HG03103 (cell line): ENCODE results near the gene USHBP1.

Source experiments
- ATAC-seq: cut with Tn5 transposase; IDR thresholded peaks from one replicate; pipeline ENCODE4 v1.9.1; 2021; ENCODE audit warnings: low read depth; ENCODE audit not compliant: unreplicated experiment

USHBP1 gene

DNA sequence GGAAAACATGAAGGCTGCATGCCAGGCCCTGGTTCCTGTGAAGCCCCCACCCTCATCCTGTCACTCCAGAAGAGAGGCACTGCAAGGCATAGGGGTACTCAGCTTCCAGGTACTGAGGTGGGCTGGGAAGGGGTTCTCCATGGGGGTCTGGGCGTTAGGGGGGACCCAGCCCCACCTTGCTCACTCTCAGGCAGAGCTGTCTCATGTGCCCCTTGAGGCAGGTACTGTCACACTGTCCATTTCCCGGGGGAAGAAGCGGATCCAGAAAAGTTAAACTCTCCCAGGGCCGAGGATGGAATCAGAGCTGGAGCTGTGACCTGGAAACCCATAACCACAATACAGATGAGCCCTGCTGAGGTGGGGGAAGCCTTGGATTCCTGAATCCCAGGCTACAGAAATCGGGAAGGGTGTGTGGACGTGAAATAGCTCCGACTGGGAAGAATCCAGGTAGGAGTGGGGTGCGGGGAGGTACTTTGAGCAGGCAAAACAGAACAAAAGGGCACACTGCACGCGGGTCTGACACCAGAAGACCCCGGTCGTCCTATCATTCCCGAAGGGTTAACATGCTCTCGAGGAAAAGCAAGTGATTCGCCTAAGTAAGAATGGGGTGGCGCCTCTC lies 49.9 kb downstream of the USHBP1 start:
- no peak for ATAC-seq

DNA sequence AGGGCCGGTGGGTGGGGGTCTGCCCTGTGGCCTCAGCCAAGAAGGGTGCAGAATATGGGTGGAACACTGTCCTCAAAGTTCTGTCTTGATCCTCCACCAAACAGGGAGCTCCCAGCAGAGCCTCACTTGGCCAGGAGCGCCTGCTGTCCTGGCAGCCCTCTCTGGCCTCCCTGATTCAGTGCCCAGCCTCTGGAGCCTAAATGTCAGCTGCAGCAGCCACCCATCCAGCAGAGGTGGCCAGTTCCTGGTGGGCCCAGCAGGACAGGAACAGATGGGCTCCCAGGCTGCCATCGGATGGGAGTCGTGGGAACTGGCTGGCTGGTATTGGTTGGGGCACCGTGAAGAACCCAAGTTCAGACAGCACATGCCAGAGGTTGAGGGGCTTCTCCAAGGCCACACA lies 51.2 kb downstream of the USHBP1 start:
- ATAC-seq = no peak

DNA sequence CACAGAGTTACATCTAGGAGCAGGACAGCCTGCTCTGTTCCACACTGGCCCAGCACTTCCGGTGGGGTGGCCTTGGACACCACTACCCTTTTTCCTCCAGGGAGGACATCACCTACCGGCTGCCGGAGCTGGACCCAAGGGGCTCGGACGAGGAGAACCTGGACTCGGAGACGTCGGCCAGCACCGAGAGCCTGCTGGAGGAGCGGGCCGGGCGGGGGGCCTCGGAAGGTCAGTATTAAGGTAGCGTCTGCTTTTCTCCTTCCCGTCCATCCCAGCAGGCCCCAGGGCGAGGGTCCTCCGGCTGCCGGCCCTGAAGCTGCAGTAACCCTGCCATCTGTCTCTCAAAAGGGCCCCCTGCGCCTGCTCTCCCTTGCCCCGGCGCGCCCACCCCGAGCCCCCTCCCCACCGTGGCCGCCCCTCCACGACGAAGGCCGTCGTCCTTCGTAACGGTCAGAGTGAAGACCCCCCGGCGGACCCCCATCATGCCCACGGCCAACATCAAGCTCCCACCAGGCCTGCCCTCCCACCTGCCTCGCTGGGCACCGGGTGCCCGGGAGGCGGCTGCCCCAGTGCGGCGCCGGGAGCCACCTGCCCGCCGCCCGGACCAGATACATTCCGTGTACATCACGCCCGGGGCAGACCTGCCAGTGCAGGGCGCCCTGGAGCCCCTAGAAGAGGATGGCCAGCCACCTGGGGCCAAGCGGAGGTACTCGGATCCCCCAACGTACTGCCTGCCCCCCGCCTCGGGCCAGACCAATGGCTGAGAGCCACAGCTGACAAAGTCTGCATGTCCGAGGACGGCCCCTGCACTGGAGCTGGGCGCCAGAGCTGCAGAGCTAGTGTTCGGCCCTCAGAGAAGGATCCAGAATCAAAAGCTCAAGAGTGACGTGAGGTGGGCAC lies 52.7 kb downstream of the USHBP1 start:
- no peak for ATAC-seq

DNA sequence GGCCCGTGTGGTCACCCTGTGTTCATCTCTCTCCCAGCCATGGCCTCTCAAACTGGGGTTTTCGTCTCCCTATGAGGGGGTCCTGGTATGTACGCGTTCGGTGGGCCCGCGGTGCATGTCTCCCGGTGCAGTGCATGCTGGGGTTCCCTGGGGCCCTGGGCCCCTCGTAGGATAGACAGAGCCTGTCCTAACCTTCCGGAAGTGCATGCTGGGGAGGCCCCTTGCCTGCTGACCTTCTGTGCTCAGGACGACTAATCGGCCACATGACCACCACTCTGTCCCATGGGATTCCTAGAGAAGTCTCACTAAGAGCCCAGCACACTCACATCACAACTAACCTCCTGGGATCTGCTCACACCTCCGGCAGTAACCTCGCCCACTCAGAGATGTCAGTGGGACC lies 54.2 kb downstream of the USHBP1 start:
- no peak for ATAC-seq

DNA sequence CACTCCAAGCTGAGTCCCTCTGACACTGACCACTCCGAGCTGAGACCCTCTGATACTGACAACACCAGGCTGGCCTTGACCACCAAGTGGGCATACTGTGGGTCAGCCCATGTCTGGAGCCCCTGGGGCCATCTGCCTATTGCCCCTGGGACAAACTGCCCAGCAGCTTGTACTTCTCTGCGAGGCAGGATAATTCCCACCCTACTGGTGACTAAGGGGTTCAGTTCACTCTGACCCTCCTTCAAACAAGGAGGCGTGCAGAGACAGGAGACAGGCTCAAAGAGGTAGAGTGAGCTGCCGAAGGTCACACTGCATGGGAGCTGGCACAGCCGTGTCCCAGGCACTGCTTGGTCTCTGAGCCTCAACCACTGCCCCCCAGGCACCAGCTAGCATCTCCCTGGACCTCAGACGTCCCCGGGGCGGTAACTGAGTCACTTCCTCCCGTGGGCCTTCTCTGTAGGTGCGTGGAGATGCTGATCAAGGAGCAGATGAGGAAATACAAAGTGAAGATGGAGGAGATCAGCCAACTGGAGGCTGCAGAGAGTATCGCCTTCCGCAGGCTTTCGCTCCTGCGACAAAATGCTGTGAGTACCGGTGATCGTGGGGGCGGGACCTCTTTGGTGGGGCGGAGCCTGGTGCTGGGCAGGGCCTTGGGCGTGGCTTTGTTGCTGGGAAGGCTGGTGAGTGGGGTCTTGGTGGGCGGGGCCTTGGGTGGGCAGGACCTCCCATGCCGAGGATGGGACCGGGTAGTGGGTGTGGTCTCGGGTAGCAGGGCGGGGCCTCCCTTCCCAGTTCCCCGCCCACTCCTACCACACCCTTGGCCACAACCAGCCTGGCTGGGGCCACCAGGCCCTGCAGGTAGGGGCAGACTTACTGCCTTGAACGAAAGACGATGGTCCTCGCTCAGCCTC lies 55.2 kb downstream of the USHBP1 start:
- no peak for ATAC-seq

DNA sequence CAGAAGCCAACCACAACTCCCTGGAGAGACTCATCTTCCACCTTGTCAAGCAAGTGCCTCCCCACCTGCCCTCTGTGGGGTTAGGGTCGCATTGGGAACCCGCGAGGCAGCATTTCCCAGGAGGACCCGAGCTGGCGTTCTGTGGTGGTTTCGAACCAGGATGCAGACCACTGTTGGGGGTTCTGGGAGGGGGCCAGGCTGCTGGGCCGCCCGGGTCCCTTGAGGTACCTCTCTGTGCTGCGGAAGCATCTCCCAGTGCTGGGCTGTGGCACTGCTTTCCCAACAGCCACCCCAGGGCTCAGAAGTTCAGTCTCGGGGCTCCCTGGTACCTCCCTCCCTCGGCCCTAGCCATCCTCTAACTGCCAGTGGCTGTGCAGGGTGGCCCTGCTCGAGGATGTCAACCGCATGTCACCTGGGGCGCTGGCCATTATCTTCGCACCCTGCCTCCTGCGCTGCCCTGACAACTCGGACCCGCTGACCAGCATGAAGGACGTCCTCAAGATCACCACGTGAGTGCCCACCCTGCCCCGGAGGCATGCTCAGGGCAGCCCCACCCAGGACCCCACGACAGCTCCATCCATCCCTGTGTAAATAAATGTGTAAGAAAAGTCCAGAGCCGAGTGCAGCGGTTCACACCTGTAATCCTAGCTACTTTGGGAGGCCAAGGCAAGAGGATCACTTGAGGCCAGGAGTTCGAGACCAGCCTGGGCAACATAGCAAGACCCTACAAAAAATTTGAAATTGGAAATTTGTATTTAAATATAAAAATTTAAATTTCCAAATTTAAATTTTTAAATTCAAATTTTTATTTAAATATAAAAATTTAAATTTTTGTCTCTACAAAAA lies 57.6 kb downstream of the USHBP1 start:
- ATAC-seq = no peak

DNA sequence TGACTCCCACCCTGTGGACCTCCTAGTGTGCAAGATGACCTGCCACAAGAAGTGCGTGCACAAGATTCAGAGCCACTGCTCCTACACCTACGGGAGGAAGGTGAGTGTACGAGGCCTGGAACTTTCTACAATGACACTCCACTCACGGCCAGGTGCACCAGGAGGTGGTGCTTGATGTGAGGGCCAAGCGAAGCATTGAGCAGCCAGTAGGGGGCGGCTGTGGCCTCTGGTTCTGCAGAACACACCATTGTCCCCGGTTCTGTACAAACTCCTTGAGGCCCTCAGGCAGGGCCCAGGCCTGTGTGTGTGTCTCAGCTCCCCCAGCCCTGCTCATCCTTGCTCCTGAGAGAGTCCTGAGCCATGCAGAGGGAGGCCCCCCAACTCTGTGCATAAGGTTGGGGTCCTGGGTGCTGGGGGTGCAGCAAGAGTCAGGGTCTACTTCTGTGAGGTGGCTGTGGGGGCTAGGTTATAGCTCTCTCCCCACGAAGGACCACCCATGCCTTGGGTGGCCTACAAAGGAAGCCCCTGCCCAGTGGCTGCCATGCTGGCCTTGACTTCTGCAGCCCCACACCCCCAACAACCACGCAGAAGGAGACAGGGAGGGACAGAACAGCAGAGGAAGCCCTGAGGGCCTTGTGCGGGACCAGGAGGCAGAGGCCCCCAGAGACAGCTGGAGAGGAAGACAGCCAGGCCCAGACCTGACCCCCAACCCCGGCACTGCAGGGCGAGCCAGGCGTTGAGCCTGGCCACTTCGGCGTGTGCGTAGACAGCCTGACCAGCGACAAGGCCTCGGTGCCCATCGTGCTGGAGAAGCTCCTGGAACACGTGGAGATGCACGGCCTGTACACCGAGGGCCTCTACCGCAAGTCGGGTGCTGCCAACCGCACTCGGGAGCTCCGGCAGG lies 59.1 kb downstream of the USHBP1 start:
- ATAC-seq = no peak

DNA sequence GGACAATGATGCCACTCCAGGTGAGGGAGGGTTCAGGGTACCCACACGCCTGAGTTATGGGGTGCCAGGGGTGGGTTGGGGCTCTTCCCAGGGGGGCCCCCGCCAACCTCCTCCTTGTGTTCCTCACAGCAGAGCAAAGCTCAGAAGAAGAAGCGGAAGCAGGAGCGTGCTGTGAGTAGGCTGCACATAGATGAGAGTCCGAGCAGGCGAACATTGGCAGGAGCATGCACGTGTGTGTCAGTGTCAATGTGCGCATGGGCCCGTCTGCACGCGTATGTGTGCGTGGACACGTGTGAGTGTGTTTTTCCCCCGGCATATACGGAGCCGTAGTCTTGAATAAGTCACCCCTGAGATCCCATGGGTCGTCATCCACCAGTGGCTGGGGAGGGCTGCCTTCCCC lies 61.8 kb downstream of the USHBP1 start:
- ATAC-seq = no peak

DNA sequence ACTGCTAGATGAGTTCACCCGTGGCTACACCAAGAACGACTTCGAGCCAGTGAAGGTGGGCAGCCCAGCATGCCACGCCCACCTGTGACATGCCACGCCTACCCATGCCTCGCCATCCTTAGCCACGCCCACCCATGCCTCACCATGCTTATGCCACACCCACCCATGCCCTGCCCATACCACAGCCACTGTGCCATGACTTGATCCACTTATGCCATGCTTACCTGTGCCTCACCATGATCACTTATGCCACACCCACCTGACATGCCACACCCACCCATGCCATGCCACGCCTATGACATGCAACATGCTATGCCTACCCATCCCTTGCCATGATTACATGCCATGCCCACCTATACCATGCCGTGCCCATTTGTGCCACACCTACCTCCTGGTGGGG lies 62.3 kb downstream of the USHBP1 start:
- no peak for ATAC-seq

DNA sequence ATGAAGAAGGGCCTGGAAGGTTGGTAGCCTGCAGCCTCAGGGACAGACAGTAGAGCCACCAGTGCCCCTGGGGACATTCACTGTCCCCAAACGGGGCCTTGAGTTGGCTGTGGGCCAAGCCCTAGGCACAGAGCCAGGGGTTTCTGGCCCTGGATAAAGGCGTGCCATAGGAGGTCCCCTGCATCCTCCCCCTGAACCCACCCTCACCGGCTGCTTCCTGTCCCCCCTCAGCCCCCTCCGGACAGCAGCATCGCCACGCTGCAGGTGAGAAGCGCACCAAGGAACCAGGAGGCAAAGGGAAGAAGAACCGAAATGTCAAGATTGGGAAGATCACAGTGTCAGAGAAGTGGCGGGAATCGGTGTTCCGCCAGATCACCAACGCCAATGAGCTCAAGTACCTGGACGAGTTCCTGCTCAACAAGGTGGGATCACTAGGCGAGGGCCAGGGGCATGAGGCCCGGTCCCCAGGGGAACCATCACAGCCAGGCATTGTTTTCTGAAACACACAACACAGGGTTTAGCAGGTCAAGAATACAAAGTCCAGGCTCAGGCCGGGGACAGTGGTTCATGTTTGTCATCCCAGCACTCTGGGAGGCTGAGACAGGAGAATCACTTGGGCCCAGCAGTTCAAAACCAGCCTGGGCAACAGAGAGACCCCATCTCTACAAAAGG lies 64.0 kb downstream of the USHBP1 start:
- ATAC-seq = no peak
